Hepatocyte (in vitro differentiated cells): ENCODE measurements around the gene AIFM3.

Experiments used
- EZH2 ChIP-seq: fragments of 200-600 bp; sonication (generic); IDR thresholded peaks from 2 replicates; pipeline ENCODE4 v1.6.1; 2016; ENCODE audit warnings: antibody characterized with exemption, mild to moderate bottlenecking, borderline replicate concordance
- EZH2phosphoT487 ChIP-seq: fragments of 200-600 bp; sonication (generic); IDR thresholded peaks from one replicate; pipeline ENCODE4 v1.6.1; 2018; ENCODE audit warnings: antibody characterized with exemption, mild to moderate bottlenecking, low read depth, moderate library complexity; ENCODE audit not compliant: unreplicated experiment, severe bottlenecking
- TF ChIP-seq, protein P1 (sequence below): fragments of 200-600 bp; sonication (generic); IDR thresholded peaks from 2 replicates; pipeline ENCODE4 v1.5.1; 2016; ENCODE audit warnings: antibody characterized with exemption, mild to moderate bottlenecking; ENCODE audit not compliant: poor library complexity

DNA sequence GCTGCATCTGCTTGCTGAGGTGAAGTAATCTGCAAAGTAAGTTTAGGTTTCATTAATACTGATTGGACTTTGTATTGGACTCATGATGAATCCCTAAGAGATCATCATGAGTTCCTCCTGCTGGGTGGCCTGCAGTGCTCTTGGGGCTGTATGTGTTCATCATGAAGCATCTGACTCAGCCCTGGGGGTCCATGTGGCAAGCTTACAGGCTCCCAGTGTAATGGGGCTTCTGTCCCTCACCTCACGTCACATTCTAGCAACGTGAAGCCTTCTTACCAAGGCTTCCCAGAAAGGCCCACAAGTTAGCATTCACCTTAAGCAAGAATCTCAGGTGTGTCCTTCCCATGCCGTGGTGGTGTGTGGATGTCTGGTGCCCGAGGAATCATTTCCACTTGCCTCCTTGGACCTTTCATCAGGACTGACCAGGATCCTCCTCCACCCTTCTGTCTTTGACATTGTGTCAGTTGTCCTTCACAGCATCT is 26.1 kb upstream of the AIFM3 start:
- TF ChIP-seq, protein P1, sequence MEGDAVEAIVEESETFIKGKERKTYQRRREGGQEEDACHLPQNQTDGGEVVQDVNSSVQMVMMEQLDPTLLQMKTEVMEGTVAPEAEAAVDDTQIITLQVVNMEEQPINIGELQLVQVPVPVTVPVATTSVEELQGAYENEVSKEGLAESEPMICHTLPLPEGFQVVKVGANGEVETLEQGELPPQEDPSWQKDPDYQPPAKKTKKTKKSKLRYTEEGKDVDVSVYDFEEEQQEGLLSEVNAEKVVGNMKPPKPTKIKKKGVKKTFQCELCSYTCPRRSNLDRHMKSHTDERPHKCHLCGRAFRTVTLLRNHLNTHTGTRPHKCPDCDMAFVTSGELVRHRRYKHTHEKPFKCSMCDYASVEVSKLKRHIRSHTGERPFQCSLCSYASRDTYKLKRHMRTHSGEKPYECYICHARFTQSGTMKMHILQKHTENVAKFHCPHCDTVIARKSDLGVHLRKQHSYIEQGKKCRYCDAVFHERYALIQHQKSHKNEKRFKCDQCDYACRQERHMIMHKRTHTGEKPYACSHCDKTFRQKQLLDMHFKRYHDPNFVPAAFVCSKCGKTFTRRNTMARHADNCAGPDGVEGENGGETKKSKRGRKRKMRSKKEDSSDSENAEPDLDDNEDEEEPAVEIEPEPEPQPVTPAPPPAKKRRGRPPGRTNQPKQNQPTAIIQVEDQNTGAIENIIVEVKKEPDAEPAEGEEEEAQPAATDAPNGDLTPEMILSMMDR, result no peak
- no peak for TF ChIP-seq EZH2phosphoT487
- TF ChIP-seq EZH2, result no peak
